GM06990 (cell line): Measurements from ENCODE around the gene CSNK1D.

Experiments used
- DNase-seq: peaks from one replicate; pipeline ENCODE4 v3.0.0-alpha.2; 2011; ENCODE audit not compliant: insufficient read length; ENCODE audit errors: extremely low read depth
- H3K27me3 ChIP-seq: replicated peaks from 2 replicates; pipeline ENCODE4 v1.6.0; 2011; ENCODE audit warnings: low read length; ENCODE audit not compliant: control insufficient read depth, insufficient read depth
- H3K36me3 ChIP-seq: 2 replicates; pipeline ENCODE4 v1.5.1; 2011; ENCODE audit warnings: low read length; ENCODE audit not compliant: control insufficient read depth, insufficient read depth
- H3K4me3 ChIP-seq: replicated peaks from 2 replicates; pipeline ENCODE4 v1.5.1; 2011; ENCODE audit warnings: low read depth, mild to moderate bottlenecking, control low read depth, low read length
- CTCF ChIP-seq: IDR thresholded peaks from 2 replicates; pipeline ENCODE4 v1.5.1; 2011; ENCODE audit warnings: low read length, control low read depth, mild to moderate bottlenecking, inconsistent platforms; ENCODE audit not compliant: insufficient read depth, poor library complexity, severe bottlenecking

CSNK1D gene

GRCh38 chr17:82204831-82205719, 68.4 kb downstream of the CSNK1D start:
- DNase-seq = no peak
- no peaks in the 10 kb centered on the region; the same call in 1 of the 2 replicates for H3K36me3 ChIP-seq
- TF ChIP-seq CTCF = no peak
- H3K4me3 ChIP-seq = no peak overlapping the region
- H3K27me3 ChIP-seq = no peaks in the 10 kb centered on the region

- no peak for DNase-seq
- no peaks in the 10 kb centered on the region for H3K27me3 ChIP-seq
- no peak overlapping the region for H3K4me3 ChIP-seq
- TF ChIP-seq CTCF = no peak
- no peaks in the 10 kb centered on the region; the same call in 1 of the 2 replicates for H3K36me3 ChIP-seq
These were observed 69.6 kb downstream of the CSNK1D start for GRCh38 chr17:82203920-82204319.

- TF ChIP-seq CTCF = no peak
- no peak for DNase-seq
- H3K4me3 ChIP-seq = no peak overlapping the region
- no peaks in the 10 kb centered on the region; the same call in 1 of the 2 replicates for H3K36me3 ChIP-seq
- H3K27me3 ChIP-seq = no peaks in the 10 kb centered on the region
These were observed 70.5 kb downstream of the CSNK1D start for GRCh38 chr17:82202981-82203380.

GRCh38 chr17:82201498-82201910, 72.0 kb downstream of the CSNK1D start:
- no peaks in the 10 kb centered on the region; the same call in 1 of the 2 replicates for H3K36me3 ChIP-seq
- H3K4me3 ChIP-seq = no peak overlapping the region
- TF ChIP-seq CTCF = no peak
- no peak for DNase-seq
- H3K27me3 ChIP-seq = no peaks in the 10 kb centered on the region

- no peaks in the 10 kb centered on the region for H3K27me3 ChIP-seq
- DNase-seq = no peak
- H3K36me3 ChIP-seq = no peaks in the 10 kb centered on the region; the same call in 1 of the 2 replicates
- H3K4me3 ChIP-seq = no peak overlapping the region
- TF ChIP-seq CTCF = no peak
These were observed 72.6 kb downstream of the CSNK1D start for GRCh38 chr17:82200743-82201497.
